SK-N-MC (cell line): Measurements from ENCODE around the gene ARHGEF28.

ENCODE experiments used
- DNase-seq: peaks from one replicate; pipeline ENCODE4 v3.0.0-alpha.2; 2011; ENCODE audit warnings: low read depth, low spot score
- H3K27ac ChIP-seq: fragments of 200-600 bp; sonication (generic); 2 replicates; pipeline ENCODE4 v1.5.1; 2016; ENCODE audit warnings: mixed run types
- H3K36me3 ChIP-seq: fragments of 200-600 bp; sonication (generic); 2 replicates; pipeline ENCODE4 v1.6.1; 2017; ENCODE audit warnings: antibody characterized with exemption, low read length, mixed read lengths; ENCODE audit not compliant: insufficient read depth
- H3K4me3 ChIP-seq: fragments of 200-600 bp; sonication (generic); 2 replicates; pipeline ENCODE4 v1.5.1; 2016
- H3K9ac ChIP-seq: fragments of 200-600 bp; sonication (generic); 2 replicates; pipeline ENCODE4 v1.8.0; 2017; ENCODE audit warnings: mixed run types, mixed read lengths; ENCODE audit not compliant: insufficient read length
- H3K9me3 ChIP-seq: fragments of 200-600 bp; sonication (generic); 2 replicates; pipeline ENCODE4 v1.6.1; 2017; ENCODE audit warnings: low read depth, mild to moderate bottlenecking, antibody characterized with exemption, low read length, moderate library complexity, mixed read lengths
- EZH2 ChIP-seq: fragments of 200-600 bp; sonication (generic); IDR thresholded peaks from one replicate; pipeline ENCODE4 v1.6.1; 2017; ENCODE audit warnings: antibody characterized with exemption
- FOXP2 ChIP-seq: optimal IDR thresholded peaks from 2 replicates; pipeline ENCODE3; 2011; ENCODE audit warnings: mild to moderate bottlenecking, moderate library complexity; ENCODE audit not compliant: insufficient read depth; ENCODE audit errors: extremely low read length, control extremely low read depth
- POLR2AphosphoS5 ChIP-seq: IDR thresholded peaks from 2 replicates; pipeline ENCODE4 v1.6.1; 2012; ENCODE audit warnings: mild to moderate bottlenecking, low read depth, low read length, borderline replicate concordance

The ARHGEF28 gene

GRCh38 chr5:73912821-73913271 is 286.9 kb downstream of the ARHGEF28 start:
- TF ChIP-seq POLR2AphosphoS5 (no peak), EZH2 (no peak)
- Histone ChIP-seq H3K9ac (no peak overlapping the region), H3K36me3 (no peaks in the 10 kb centered on the region), H3K9me3 (no peaks in the 10 kb centered on the region), H3K27ac (no peak overlapping the region), H3K4me3 (no peak overlapping the region)
- DNase-seq, result no peak

GRCh38 chr5:73913971-73914370 is 288.0 kb downstream of the ARHGEF28 start:
- Histone ChIP-seq H3K9ac (no peak overlapping the region), H3K36me3 (no peaks in the 10 kb centered on the region), H3K9me3 (no peaks in the 10 kb centered on the region), H3K4me3 (no peak overlapping the region), H3K27ac (no peak overlapping the region)
- DNase-seq, result no peak
- TF ChIP-seq FOXP2 (no peak), POLR2AphosphoS5 (no peak), EZH2 (no peak)

GRCh38 chr5:73915345-73915744 is 289.3 kb downstream of the ARHGEF28 start:
- Histone ChIP-seq H3K4me3 (no peak overlapping the region), H3K27ac (no peak overlapping the region), H3K9me3 (no peaks in the 10 kb centered on the region), H3K36me3 (no peaks in the 10 kb centered on the region), H3K9ac (no peak overlapping the region)
- TF ChIP-seq EZH2, result no peak
- TF ChIP-seq FOXP2, result no peak
- TF ChIP-seq POLR2AphosphoS5, result no peak
- DNase-seq, result no peak

GRCh38 chr5:73917433-73917832 is 291.4 kb downstream of the ARHGEF28 start:
- Histone ChIP-seq H3K27ac (no peak overlapping the region), H3K9me3 (no peaks in the 10 kb centered on the region), H3K4me3 (no peak overlapping the region), H3K36me3 (no peaks in the 10 kb centered on the region), H3K9ac (no peak overlapping the region)
- TF ChIP-seq EZH2 (no peak), FOXP2 (no peak), POLR2AphosphoS5 (no peak)
- DNase-seq, result no peak

- H3K9me3 ChIP-seq, result no peaks in the 10 kb centered on the region
- no peak for DNase-seq
- H3K4me3 ChIP-seq, result no peak overlapping the region
- TF ChIP-seq EZH2 (no peak), FOXP2 (no peak), POLR2AphosphoS5 (no peak)
- H3K27ac ChIP-seq, result no peak overlapping the region
- no peak overlapping the region for H3K9ac ChIP-seq
- H3K36me3 ChIP-seq, result no peaks in the 10 kb centered on the region
Observed at GRCh38 chr5:73917891-73918290, 291.9 kb downstream of the ARHGEF28 start.

GRCh38 chr5:73918791-73919221 is 292.8 kb downstream of the ARHGEF28 start:
- no peak for DNase-seq
- Histone ChIP-seq H3K4me3 (no peak overlapping the region), H3K9me3 (no peaks in the 10 kb centered on the region), H3K9ac (no peak overlapping the region), H3K27ac (no peak overlapping the region), H3K36me3 (no peaks in the 10 kb centered on the region)
- no peak for TF ChIP-seq FOXP2
- TF ChIP-seq EZH2, result no peak
- TF ChIP-seq POLR2AphosphoS5, result no peak

GRCh38 chr5:73921741-73922140 is 295.7 kb downstream of the ARHGEF28 start:
- no peak overlapping the region for H3K4me3 ChIP-seq
- H3K36me3 ChIP-seq, result no peaks in the 10 kb centered on the region
- H3K27ac ChIP-seq, result no peak overlapping the region
- H3K9ac ChIP-seq, result no peak overlapping the region
- no peak for TF ChIP-seq EZH2
- TF ChIP-seq FOXP2, result no peak
- no peak for TF ChIP-seq POLR2AphosphoS5
- H3K9me3 ChIP-seq, result no peaks in the 10 kb centered on the region
- no peak for DNase-seq

GRCh38 chr5:73922224-73922623 is 296.2 kb downstream of the ARHGEF28 start:
- no peak for TF ChIP-seq POLR2AphosphoS5
- TF ChIP-seq EZH2, result no peak
- no peak for TF ChIP-seq FOXP2
- no peak overlapping the region for H3K27ac ChIP-seq
- DNase-seq, result no peak
- H3K4me3 ChIP-seq, result no peak overlapping the region
- no peak overlapping the region for H3K9ac ChIP-seq
- no peaks in the 10 kb centered on the region for H3K36me3 ChIP-seq
- H3K9me3 ChIP-seq, result no peaks in the 10 kb centered on the region

GRCh38 chr5:73922875-73923557 is 297.0 kb downstream of the ARHGEF28 start:
- no peaks in the 10 kb centered on the region for H3K9me3 ChIP-seq
- H3K9ac ChIP-seq, result no peak overlapping the region
- H3K27ac ChIP-seq, result no peak overlapping the region
- TF ChIP-seq EZH2 (no peak), POLR2AphosphoS5 (no peak), FOXP2 (no peak)
- H3K36me3 ChIP-seq, result no peaks in the 10 kb centered on the region
- H3K4me3 ChIP-seq, result no peak overlapping the region
- DNase-seq, result no peak
